NCI-H2227 treated with DMSO at 0.1 percent for 48 hours (cell line): ENCODE results near the gene NID2.

Experiments
- DNase-seq: peaks from one replicate; lab custom pipeline; 2025; lab: John Stamatoyannopoulos, UW

The NID2 gene

DNA sequence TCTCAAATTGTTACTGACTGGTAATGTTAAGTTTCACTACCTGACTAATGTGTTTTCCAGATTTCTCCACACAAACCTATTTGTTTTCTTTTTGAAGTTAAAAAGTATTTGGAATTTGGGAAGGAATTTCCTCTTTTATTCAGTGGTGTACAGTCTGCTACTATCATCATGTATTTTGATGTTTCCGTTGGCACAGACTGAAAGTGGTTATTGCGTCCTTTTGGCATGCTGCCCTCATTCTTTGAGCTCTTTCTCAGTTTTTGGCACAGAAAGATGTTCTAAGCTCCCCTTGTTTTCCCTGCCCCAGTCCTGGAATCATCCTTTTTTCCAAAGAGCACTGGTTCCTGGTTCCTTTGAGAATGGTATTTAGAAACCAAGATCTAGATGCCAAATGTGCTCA is 110.9 kb downstream of the NID2 start:
- no peak for DNase-seq
